SU-DHL-6 (cell line): ENCODE results near the gene CCKAR.

Experiments
- EZH2phosphoT487 ChIP-seq: fragments of 200-600 bp; sonication (generic), shearing (Covaris generic); conservative IDR thresholded peaks from 2 replicates; pipeline ENCODE4 v1.6.1; 2018; ENCODE audit warnings: mild to moderate bottlenecking, antibody characterized with exemption, low read length, moderate library complexity, mixed read lengths
- TF ChIP-seq, protein P1 (sequence below): fragments of 200-600 bp; sonication (generic); IDR thresholded peaks from one replicate; pipeline ENCODE4 v1.5.1; 2017; ENCODE audit warnings: antibody characterized with exemption, mild to moderate bottlenecking, low read length, moderate library complexity; ENCODE audit not compliant: insufficient read depth, poor library complexity, severe bottlenecking

DNA sequence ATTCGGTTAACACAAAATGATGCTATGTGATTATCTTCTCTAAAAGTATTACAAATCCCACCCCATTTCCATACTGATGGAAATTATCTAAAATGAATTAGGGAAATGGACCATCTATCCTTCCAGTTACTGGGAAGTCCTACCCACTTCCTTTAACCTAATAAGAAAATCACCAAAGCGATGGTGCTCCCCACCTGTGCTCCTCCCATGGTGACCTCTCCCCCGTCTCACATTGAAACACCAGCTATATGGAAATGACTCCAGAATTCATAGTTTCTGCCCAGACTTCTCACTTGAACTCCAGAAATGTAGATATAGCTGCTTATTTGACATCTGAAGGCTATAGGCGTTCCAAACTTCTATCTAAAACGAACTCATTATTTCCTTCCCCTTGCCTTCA is 48.5 kb downstream of the CCKAR start:
- TF ChIP-seq, protein P1, sequence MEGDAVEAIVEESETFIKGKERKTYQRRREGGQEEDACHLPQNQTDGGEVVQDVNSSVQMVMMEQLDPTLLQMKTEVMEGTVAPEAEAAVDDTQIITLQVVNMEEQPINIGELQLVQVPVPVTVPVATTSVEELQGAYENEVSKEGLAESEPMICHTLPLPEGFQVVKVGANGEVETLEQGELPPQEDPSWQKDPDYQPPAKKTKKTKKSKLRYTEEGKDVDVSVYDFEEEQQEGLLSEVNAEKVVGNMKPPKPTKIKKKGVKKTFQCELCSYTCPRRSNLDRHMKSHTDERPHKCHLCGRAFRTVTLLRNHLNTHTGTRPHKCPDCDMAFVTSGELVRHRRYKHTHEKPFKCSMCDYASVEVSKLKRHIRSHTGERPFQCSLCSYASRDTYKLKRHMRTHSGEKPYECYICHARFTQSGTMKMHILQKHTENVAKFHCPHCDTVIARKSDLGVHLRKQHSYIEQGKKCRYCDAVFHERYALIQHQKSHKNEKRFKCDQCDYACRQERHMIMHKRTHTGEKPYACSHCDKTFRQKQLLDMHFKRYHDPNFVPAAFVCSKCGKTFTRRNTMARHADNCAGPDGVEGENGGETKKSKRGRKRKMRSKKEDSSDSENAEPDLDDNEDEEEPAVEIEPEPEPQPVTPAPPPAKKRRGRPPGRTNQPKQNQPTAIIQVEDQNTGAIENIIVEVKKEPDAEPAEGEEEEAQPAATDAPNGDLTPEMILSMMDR, result no peak
- TF ChIP-seq EZH2phosphoT487, result no peak
